K562 (cell line): ENCODE results near the gene ATRNL1. TPM values are rescaled to one million over a fixed set of nuclear protein-coding genes. Genes with fewer than 3 reads are reported as not detected.

Source experiments
- ATAC-seq: fragments of 200-7000 bp; cut with Tn5 transposase; 3 replicates; pipeline ENCODE4 v1.9.1; 2020; ENCODE audit warnings: moderate library complexity
- BruUV-seq: library from RNA; stranded (reverse); fragments of 400-500 nt; replicated peaks from 2 replicates; lab custom pipeline; 2021; lab: Mats Ljungman, UMichigan
- CTCF ChIA-PET: fragments of 300-600 bp; formaldehyde crosslinking; extraction: SDS; loops from one replicate; lab custom pipeline; 2021; ENCODE audit warnings: low intra/inter-chr PET ratio; lab: Yijun Ruan, JAX
- POLR2A ChIA-PET: fragments of 300-600, 350-650 bp; sonication (Branson Sonifier 250); formaldehyde crosslinking; extraction: SDS; loops from one replicate; lab custom pipeline; 2021; ENCODE audit warnings: antibody characterized with exemption, inconsistent platforms; lab: Yijun Ruan, JAX
- DNase-seq, 4 experiments: peaks; one replicate each; pipeline versions ENCODE4 v3.0.0 to v3.0.0-alpha.2; 2011 to 2018; ENCODE audit warnings: low spot score in 3 of 4, mixed read lengths in 3 of 4; ENCODE audit errors: extremely low read depth in 1 of 4
- FAIRE-seq: peaks from 2 replicates; lab custom pipeline; 2011; peaks lifted over from hg19 to GRCh38; lab: Jason Lieb, UNC
- H2AFZ ChIP-seq: 2 replicates; pipeline ENCODE4 v1.6.0; 2011; ENCODE audit warnings: low read depth, low read length, control low read depth, inconsistent platforms
- H3K27ac ChIP-seq: fragments of 200-600 bp; 3 replicates; pipeline ENCODE4 v1.8.0; 2011; ENCODE audit warnings: low read depth, mild to moderate bottlenecking, control low read depth, inconsistent platforms, low read length, moderate library complexity, mixed read lengths; ENCODE audit errors: extremely low read depth
- H3K27me3 ChIP-seq, 2 experiments: fragments of 300-600 bp in 1 of 2; 2 replicates in 1 of 2; 3 replicates in 1 of 2; pipeline versions ENCODE4 v1.6.0 to v1.8.0; 2011; ENCODE audit warnings: inconsistent platforms in 2 of 2, low read length in 2 of 2, mild to moderate bottlenecking in 1 of 2, mixed read lengths in 1 of 2, moderate library complexity in 1 of 2; ENCODE audit not compliant: control insufficient read depth in 2 of 2, insufficient read depth in 2 of 2
- H3K36me3 ChIP-seq: fragments of 300-600 bp; 3 replicates; pipeline ENCODE4 v1.8.0; 2011; ENCODE audit warnings: mild to moderate bottlenecking, low read length, inconsistent platforms; ENCODE audit not compliant: control insufficient read depth, insufficient read depth
- H3K4me1 ChIP-seq, 2 experiments: fragments of 200-600 bp in 1 of 2; replicated peaks in 1 of 2; 2 replicates in 1 of 2; 3 replicates in 1 of 2; pipeline versions ENCODE4 v1.5.1 to v1.8.0; 2011; ENCODE audit warnings: inconsistent platforms in 2 of 2, low read length in 2 of 2, mild to moderate bottlenecking in 1 of 2, mixed read lengths in 1 of 2, moderate library complexity in 1 of 2; ENCODE audit not compliant: control insufficient read depth in 2 of 2, insufficient read depth in 2 of 2
- H3K4me2 ChIP-seq: 2 replicates; pipeline ENCODE4 v1.6.1; 2011; ENCODE audit warnings: low read length, control low read depth, inconsistent platforms, mixed read lengths; ENCODE audit not compliant: insufficient read depth
- H3K4me3 ChIP-seq: fragments of 200-600 bp; sonication (generic), shearing (Covaris generic); 2 replicates; pipeline ENCODE4 v1.5.1; 2016; ENCODE audit warnings: control low read depth, inconsistent platforms
- H3K79me2 ChIP-seq: fragments of 200-600 bp; 3 replicates; pipeline ENCODE4 v1.8.0; 2011; ENCODE audit warnings: low read length, inconsistent platforms; ENCODE audit not compliant: control insufficient read depth, insufficient read depth
- H3K9ac ChIP-seq, 2 experiments: 2 replicates each; pipeline versions ENCODE4 v1.6.0 to v1.6.1; 2011; ENCODE audit warnings: low read depth in 2 of 2, low read length in 2 of 2, control low read depth in 1 of 2, inconsistent platforms in 1 of 2, mild to moderate bottlenecking in 1 of 2, mixed read lengths in 1 of 2; ENCODE audit not compliant: insufficient read depth in 1 of 2
- H3K9me1 ChIP-seq: one replicate; pipeline ENCODE4 v1.6.0; 2011; ENCODE audit warnings: inconsistent platforms, mild to moderate bottlenecking, low read length, moderate library complexity; ENCODE audit not compliant: control insufficient read depth, insufficient read depth
- H3K9me3 ChIP-seq: replicated peaks from 2 replicates; pipeline ENCODE4 v1.5.1; 2011; ENCODE audit warnings: low read depth, low read length, inconsistent platforms; ENCODE audit not compliant: control insufficient read depth, insufficient read depth
- H4K20me1 ChIP-seq: replicated peaks from 2 replicates; pipeline ENCODE4 v1.6.1; 2011; ENCODE audit warnings: low read length, inconsistent platforms, mixed read lengths; ENCODE audit not compliant: control insufficient read depth, insufficient read depth
- CREB3 ChIP-seq: fragments of 450-650 bp; conservative IDR thresholded peaks from 2 replicates; pipeline ENCODE4 v1.6.1; 2016; ENCODE audit warnings: missing genetic modification characterization, low read depth, mild to moderate bottlenecking, missing compliant biosample characterization, moderate library complexity
- HNRNPH1 ChIP-seq: fragments of 200-400 bp; formaldehyde crosslinking; optimal IDR thresholded peaks from 2 replicates; pipeline ENCODE3; 2017; ENCODE audit warnings: low read depth, mild to moderate bottlenecking, low read length, moderate library complexity
- IRF9 ChIP-seq: fragments of 450-650 bp; IDR thresholded peaks from 2 replicates; pipeline ENCODE4 v1.6.1; 2016; ENCODE audit warnings: missing biosample characterization, missing genetic modification characterization
- NCOA2 ChIP-seq, 2 experiments: fragments of 450-650 bp; IDR thresholded peaks; 2 replicates each; pipeline ENCODE4 v1.6.1; 2018; ENCODE audit warnings: mild to moderate bottlenecking in 2 of 2, moderate library complexity in 1 of 2; ENCODE audit not compliant: partially characterized antibody in 2 of 2
- POLR3A ChIP-seq: IDR thresholded peaks from 2 replicates; pipeline ENCODE4 v1.6.1; 2011; ENCODE audit warnings: borderline replicate concordance, mild to moderate bottlenecking, moderate library complexity; ENCODE audit not compliant: insufficient read length, insufficient read depth; ENCODE audit errors: extremely low read depth
- PTRF ChIP-seq: fragments of 450-650 bp; IDR thresholded peaks from 2 replicates; pipeline ENCODE4 v1.6.1; 2016; ENCODE audit warnings: mild to moderate bottlenecking, missing genetic modification characterization, missing compliant biosample characterization
- SMAD2 ChIP-seq: fragments of 150-350 bp; IDR thresholded peaks from 2 replicates; pipeline ENCODE4 v1.6.1; 2014; ENCODE audit warnings: low read depth, mild to moderate bottlenecking, low read length
- SRSF3 ChIP-seq: fragments of 200-400 bp; formaldehyde crosslinking; IDR thresholded peaks from 2 replicates; pipeline ENCODE4 v1.6.1; 2016; ENCODE audit warnings: mild to moderate bottlenecking, low read length, moderate library complexity; ENCODE audit not compliant: insufficient read depth
- XRCC5 ChIP-seq: fragments of 200-400 bp; formaldehyde crosslinking; IDR thresholded peaks from 2 replicates; pipeline ENCODE4 v1.6.1; 2017; ENCODE audit warnings: low read depth, mild to moderate bottlenecking, low read length
- ZNF41 ChIP-seq: fragments of 250-450 bp; sonication (Bioruptor Pico); conservative IDR thresholded peaks from 2 replicates; pipeline ENCODE4 v1.4.0; 2020; ENCODE audit warnings: mild to moderate bottlenecking
- WGBS: fragments of 100-300 bp; shearing (Covaris generic); methylation state at CpG from one replicate; pipeline ENCODE4 v1.1.6; 2016; ENCODE audit warnings: low coverage, mixed read lengths; ENCODE audit not compliant: insufficient coverage; ENCODE audit errors: missing lambda C conversion rate; 5-methylcytosine and 5-hydroxymethylcytosine counted together
- in situ Hi-C: fragments of 300-500 bp; cut with MboI; formaldehyde crosslinking; loops from 4 replicates; pipeline ENCODE4 v1.15.0; 2018; ENCODE audit warnings: inconsistent platforms, mixed read lengths
- intact Hi-C: fragments of 100-400 bp; cut with micrococcal nuclease; formaldehyde crosslinking; loops from 2 replicates; pipeline ENCODE4 v1.14.2; 2022
- polyA plus RNA-seq, 8 experiments: library from polyadenylated mRNA; depleted of rRNA in 4 of 8; stranded (reverse) in 5 of 8; unstranded in 3 of 8; fragments of >200 nt; fragmentation: Nextera tagmentation in 2 of 8; fragmentation: Illumina TruSeq in 1 of 8; extraction: Ambion mirVana in 2 of 8; extraction: Trizol in 1 of 8; gene quantifications; 2 replicates each; pipeline versions ENCODE4 v1.2.1 to v1.2.3, GENCODE V29; 2011 to 2014; ENCODE audit warnings: inconsistent platforms in 1 of 8, missing spikeins in 1 of 8
- total RNA-seq, 7 experiments: library from RNA; depleted of rRNA in 6 of 7; stranded (reverse); fragments of >200 nt in 6 of 7; fragmentation: Illumina TruSeq in 2 of 7; extraction: Trizol in 2 of 7; gene quantifications; 2 replicates each; pipeline versions ENCODE4 v1.2.1 to v1.2.3, GENCODE V29; 2011 to 2021; ENCODE audit warnings: low replicate concordance in 1 of 7
- TF ChIP-seq, protein P1 (sequence below): fragments of 450-650 bp; formaldehyde crosslinking; IDR thresholded peaks from 2 replicates; pipeline ENCODE4 v1.4.0; 2022; ENCODE audit warnings: missing genetic modification characterization
- TF ChIP-seq, protein P2 (sequence below): fragments of 450-650 bp; IDR thresholded peaks from one replicate; pipeline ENCODE4 v1.6.1; 2018; ENCODE audit warnings: mild to moderate bottlenecking, moderate library complexity; ENCODE audit not compliant: partially characterized antibody

Gene ATRNL1
- total and polyA plus RNA-seq, 9 of the 15 experiments (the other 6 are each of a cell fraction or from before 2014, with no cell fraction given): 0.18 TPM; not detected in 8

- H3K27ac ChIP-seq: no peak overlapping the region
- ChIA-PET CTCF (no interaction called here), POLR2A (no interaction called here)
- ATAC-seq (no peak), DNase-seq (no peak), FAIRE-seq (no peak)
- no peaks in the 10 kb centered on the region for H3K79me2 ChIP-seq
- no peaks in the 10 kb centered on the region for H3K27me3 ChIP-seq
- H3K4me2 ChIP-seq: no peak overlapping the region
- H3K36me3 ChIP-seq: no peaks in the 10 kb centered on the region
- no peak overlapping the region for H3K9ac ChIP-seq
- H3K9me1 ChIP-seq: no peaks in the 10 kb centered on the region
- H3K9me3 ChIP-seq: no peaks in the 10 kb centered on the region
- WGBS: 0% methylated on average over 3 of the region's 3 CpGs
- in situ Hi-C loops (no loop called here), intact Hi-C loops (no loop called here)
- no peaks in the 10 kb centered on the region for H3K4me1 ChIP-seq
- no peak overlapping the region for H2AFZ ChIP-seq
- no peak overlapping the region for H3K4me3 ChIP-seq
- BruUV-seq: no TSS peak
- TF ChIP-seq CREB3 (tag) (no peak), IRF9 (tag) (no peak), XRCC5 (no peak), SRSF3 (no peak), SMAD2 (no peak), HNRNPH1 (no peak), POLR3A (no peak), PTRF (tag) (no peak), ZNF41 (CRISPR knock-in tag) (no peak), NCOA2 (IDR thresholded peaks at IDR 0.05; ENCODE audit: partially characterized antibody in 2 of 2) (no peak)
- TF ChIP-seq, protein P1, sequence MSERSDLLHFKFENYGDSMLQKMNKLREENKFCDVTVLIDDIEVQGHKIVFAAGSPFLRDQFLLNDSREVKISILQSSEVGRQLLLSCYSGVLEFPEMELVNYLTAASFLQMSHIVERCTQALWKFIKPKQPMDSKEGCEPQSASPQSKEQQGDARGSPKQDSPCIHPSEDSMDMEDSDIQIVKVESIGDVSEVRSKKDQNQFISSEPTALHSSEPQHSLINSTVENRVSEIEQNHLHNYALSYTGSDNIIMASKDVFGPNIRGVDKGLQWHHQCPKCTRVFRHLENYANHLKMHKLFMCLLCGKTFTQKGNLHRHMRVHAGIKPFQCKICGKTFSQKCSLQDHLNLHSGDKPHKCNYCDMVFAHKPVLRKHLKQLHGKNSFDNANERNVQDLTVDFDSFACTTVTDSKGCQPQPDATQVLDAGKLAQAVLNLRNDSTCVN (CRISPR knock-in tag): no peak
- TF ChIP-seq, protein P2, sequence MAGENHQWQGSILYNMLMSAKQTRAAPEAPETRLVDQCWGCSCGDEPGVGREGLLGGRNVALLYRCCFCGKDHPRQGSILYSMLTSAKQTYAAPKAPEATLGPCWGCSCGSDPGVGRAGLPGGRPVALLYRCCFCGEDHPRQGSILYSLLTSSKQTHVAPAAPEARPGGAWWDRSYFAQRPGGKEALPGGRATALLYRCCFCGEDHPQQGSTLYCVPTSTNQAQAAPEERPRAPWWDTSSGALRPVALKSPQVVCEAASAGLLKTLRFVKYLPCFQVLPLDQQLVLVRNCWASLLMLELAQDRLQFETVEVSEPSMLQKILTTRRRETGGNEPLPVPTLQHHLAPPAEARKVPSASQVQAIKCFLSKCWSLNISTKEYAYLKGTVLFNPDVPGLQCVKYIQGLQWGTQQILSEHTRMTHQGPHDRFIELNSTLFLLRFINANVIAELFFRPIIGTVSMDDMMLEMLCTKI: no peak
- no peaks in the 10 kb centered on the region for H4K20me1 ChIP-seq
Observed at GRCh38 chr10:115790220-115790619, 697.1 kb downstream of the ATRNL1 start.
